Measurements from ENCODE around the gene MARCKS. TPM values are rescaled to one million over a fixed set of nuclear protein-coding genes. Genes with fewer than 3 reads are reported as not detected.

MARCKS gene
- total and polyA plus RNA-seq, 4 donors = 308 to 739 (median 454) TPM

Other genes starting within 250 kb of the MARCKS start
- 100 to 1,000 TPM in 1 of 2 donors, 10 to 100 TPM in 1; 69.3 to 129 TPM for gene HDAC2, start 113.8 kb downstream of the MARCKS start, total RNA-seq
- 100 to 1,000 TPM; 181 to 207 TPM for gene HDAC2, start 113.8 kb downstream of the MARCKS start, polyA plus RNA-seq (ENCODE audit: insufficient read length in 2 of 2)

All from spinal cord (tissue), 4 donors.